Natural killer cell (primary cell): ENCODE data around the gene TACC2. TPM values are rescaled to one million over a fixed set of nuclear protein-coding genes. Genes with fewer than 3 reads are reported as not detected.
"Not testable (repeated sequence)": the region's sequence is repeated elsewhere in the genome, so short reads cannot be mapped to it uniquely, and the experiment has no call there.

Source experiments
- ATAC-seq, 3 donors: fragments of 150-1000 bp in 2 of 3; fragments of 200-7000 bp in 1 of 3; cut with Tn5 transposase; 1 replicate in 1 of 3; 2 replicates in 2 of 3; pipeline ENCODE4 v1.10.0; 2021; ENCODE audit warnings: mild to moderate bottlenecking in 2 of 3, moderate library complexity in 2 of 3
- DNase-seq, 2 donors: peaks; one replicate each; pipeline versions ENCODE4 v3.0.0 to v3.0.0-alpha.2; 2013 to 2021; ENCODE audit warnings: mixed read lengths in 1 of 2
- H3K27ac ChIP-seq: one replicate; pipeline ENCODE4 v1.5.1; 2013; ENCODE audit warnings: mild to moderate bottlenecking, low read length
- H3K27me3 ChIP-seq: one replicate; pipeline ENCODE4 v1.6.1; 2013; ENCODE audit warnings: low read length; ENCODE audit not compliant: control insufficient read depth, insufficient read depth
- H3K36me3 ChIP-seq: one replicate; pipeline ENCODE4 v1.6.1; 2013; ENCODE audit warnings: low read length; ENCODE audit not compliant: control insufficient read depth, insufficient read depth
- H3K4me1 ChIP-seq: one replicate; pipeline ENCODE4 v1.6.1; 2013; ENCODE audit warnings: low read length; ENCODE audit not compliant: control insufficient read depth, insufficient read depth
- H3K4me3 ChIP-seq: one replicate; pipeline ENCODE4 v1.5.1; 2013; ENCODE audit warnings: low read length
- H3K9me3 ChIP-seq: one replicate; pipeline ENCODE4 v1.6.1; 2013; ENCODE audit warnings: low read length; ENCODE audit not compliant: control insufficient read depth, insufficient read depth
- H3K27ac Mint-ChIP-seq, 2 donors: one replicate each; pipeline ENCODE4 v1.8.0; 2022; ENCODE audit warnings: mild to moderate bottlenecking in 2 of 2, mixed read lengths in 2 of 2, moderate library complexity in 1 of 2
- H3K27me3 Mint-ChIP-seq, 2 donors: one replicate each; pipeline ENCODE4 v1.8.0; 2022; ENCODE audit warnings: low read depth in 2 of 2, mixed read lengths in 2 of 2
- H3K36me3 Mint-ChIP-seq: one replicate; pipeline ENCODE4 v1.8.0; 2022; ENCODE audit warnings: mixed read lengths
- H3K4me1 Mint-ChIP-seq, 2 donors: one replicate each; pipeline ENCODE4 v1.8.0; 2022; ENCODE audit warnings: mixed read lengths in 2 of 2
- H3K4me3 Mint-ChIP-seq: one replicate; pipeline ENCODE4 v1.8.0; 2022; ENCODE audit warnings: mild to moderate bottlenecking, moderate library complexity, mixed read lengths
- H3K9me3 Mint-ChIP-seq, 2 donors: one replicate each; pipeline ENCODE4 v1.8.0; 2022; ENCODE audit warnings: mixed read lengths in 2 of 2
- WGBS: methylation state at CpG from one replicate; pipeline ENCODE4 v1.1.7; 2013; ENCODE audit warnings: missing lambda C conversion rate; ENCODE audit not compliant: insufficient coverage; 5-methylcytosine and 5-hydroxymethylcytosine counted together
- intact Hi-C: fragments of 100-400 bp; cut with micrococcal nuclease; formaldehyde crosslinking; loops from one replicate; pipeline ENCODE4 v1.14.2; 2022
- total RNA-seq, 4 donors: library from RNA; stranded (reverse); fragments of 120-200 nt in 1 of 4; gene quantifications; one replicate each; pipeline versions ENCODE4 v1.2.3 to v1.2.4, GENCODE V29; 2013 to 2022
- TF ChIP-seq, protein P1 (sequence below): fragments of 200-600 bp; IDR thresholded peaks from one replicate; pipeline ENCODE4 v1.8.0; 2022; ENCODE audit warnings: antibody characterized with exemption

TACC2 gene
- total RNA-seq, 3 donors from 2014 or later (not counting 1 experiment from before 2014, with no cell fraction given) = not detected

DNA sequence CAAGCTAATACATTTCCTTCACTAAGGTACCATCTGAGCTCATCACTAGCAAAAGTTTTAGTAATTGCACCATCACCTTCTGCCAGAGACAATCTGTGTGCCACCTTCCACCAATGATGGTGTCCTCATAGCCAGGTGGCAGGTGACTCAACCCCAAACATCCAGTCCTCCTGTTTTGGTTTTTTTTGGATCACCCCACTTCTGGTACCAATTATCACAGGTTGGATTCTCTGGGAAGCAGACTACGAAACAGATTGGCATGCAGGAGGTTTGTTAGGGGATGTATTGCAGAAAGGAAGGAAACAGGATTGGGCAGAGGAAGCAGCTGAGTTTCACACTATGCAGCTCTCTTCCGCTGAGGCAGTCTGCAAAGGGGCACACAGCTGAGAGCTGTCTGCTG lies 4.5 kb upstream of the TACC2 start:
- Mint-ChIP-seq H3K36me3 (peaks cover 15% of the 10 kb centered on the region), H3K27me3 (peaks cover 17 to 32% of the 10 kb centered on the region in 2 donors), H3K4me1 (no peaks in the 10 kb centered on the region), H3K27ac (no peak overlapping the region), H3K4me3 (no peak overlapping the region), H3K9me3 (peaks cover 3 to 8% of the 10 kb centered on the region in 2 donors)
- Histone ChIP-seq H3K27ac (no peak overlapping the region), H3K9me3 (peaks cover 11% of the 10 kb centered on the region), H3K4me3 (no peak overlapping the region), H3K36me3 (no peaks in the 10 kb centered on the region), H3K4me1 (no peaks in the 10 kb centered on the region), H3K27me3 (no peaks in the 10 kb centered on the region)
- intact Hi-C loops = no loop called here
- WGBS = 77% methylated on average over 2 of the region's 2 CpGs
- DNase-seq = no peak
- TF ChIP-seq, protein P1, sequence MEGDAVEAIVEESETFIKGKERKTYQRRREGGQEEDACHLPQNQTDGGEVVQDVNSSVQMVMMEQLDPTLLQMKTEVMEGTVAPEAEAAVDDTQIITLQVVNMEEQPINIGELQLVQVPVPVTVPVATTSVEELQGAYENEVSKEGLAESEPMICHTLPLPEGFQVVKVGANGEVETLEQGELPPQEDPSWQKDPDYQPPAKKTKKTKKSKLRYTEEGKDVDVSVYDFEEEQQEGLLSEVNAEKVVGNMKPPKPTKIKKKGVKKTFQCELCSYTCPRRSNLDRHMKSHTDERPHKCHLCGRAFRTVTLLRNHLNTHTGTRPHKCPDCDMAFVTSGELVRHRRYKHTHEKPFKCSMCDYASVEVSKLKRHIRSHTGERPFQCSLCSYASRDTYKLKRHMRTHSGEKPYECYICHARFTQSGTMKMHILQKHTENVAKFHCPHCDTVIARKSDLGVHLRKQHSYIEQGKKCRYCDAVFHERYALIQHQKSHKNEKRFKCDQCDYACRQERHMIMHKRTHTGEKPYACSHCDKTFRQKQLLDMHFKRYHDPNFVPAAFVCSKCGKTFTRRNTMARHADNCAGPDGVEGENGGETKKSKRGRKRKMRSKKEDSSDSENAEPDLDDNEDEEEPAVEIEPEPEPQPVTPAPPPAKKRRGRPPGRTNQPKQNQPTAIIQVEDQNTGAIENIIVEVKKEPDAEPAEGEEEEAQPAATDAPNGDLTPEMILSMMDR = no peak
- ATAC-seq = no peak

DNA sequence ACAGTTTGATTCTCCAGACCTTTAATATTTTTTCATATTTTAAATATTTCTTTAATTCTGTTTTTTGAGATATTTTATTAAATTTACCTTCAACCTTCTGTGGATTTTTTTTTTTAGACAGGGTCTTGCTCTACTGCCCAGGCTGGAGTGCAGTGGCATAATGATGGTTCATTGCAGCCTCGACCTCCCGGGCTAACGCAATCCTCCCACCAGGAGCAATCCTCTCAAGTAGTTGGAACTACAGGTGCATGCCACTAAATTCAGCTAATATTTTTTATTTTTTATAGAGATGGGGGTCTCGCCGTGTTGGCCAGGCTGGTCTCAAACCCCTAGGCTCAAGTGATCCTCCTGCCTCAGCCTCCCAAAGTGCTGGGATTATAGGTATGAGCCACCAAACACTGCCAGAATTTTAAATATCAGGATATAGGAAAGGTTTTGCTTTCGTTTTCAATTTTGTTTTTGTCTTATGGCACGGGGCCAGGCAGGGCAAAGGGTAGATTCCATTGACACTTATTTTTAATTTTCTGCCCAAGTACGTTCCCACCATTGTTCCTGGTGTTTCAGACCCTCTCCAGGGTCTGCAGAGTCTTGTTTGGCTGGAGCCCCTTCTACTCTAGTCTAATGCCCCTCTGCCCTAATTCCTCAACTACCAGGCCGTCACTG lies 1.2 kb downstream of the TACC2 start:
- intact Hi-C loops = no loop called here
- Histone ChIP-seq H3K4me3 (no peak overlapping the region), H3K9me3 (no peaks in the 10 kb centered on the region), H3K36me3 (no peaks in the 10 kb centered on the region), H3K27ac (no peak overlapping the region), H3K27me3 (no peaks in the 10 kb centered on the region), H3K4me1 (no peaks in the 10 kb centered on the region)
- TF ChIP-seq, protein P1 = no peak
- ATAC-seq (no peak), DNase-seq (no peak)
- peaks cover 15 to 21% of the 10 kb centered on the region in 2 donors for H3K27me3 Mint-ChIP-seq
- 81% methylated on average over 9 of the region's 9 CpGs for WGBS
- H3K4me1 Mint-ChIP-seq = no peaks in the 10 kb centered on the region
- H3K27ac Mint-ChIP-seq = no peak overlapping the region
- no peak overlapping the region for H3K4me3 Mint-ChIP-seq
- H3K36me3 Mint-ChIP-seq = peaks cover 2% of the 10 kb centered on the region
- H3K9me3 Mint-ChIP-seq = peaks cover 0 to 3% of the 10 kb centered on the region in 2 donors

DNA sequence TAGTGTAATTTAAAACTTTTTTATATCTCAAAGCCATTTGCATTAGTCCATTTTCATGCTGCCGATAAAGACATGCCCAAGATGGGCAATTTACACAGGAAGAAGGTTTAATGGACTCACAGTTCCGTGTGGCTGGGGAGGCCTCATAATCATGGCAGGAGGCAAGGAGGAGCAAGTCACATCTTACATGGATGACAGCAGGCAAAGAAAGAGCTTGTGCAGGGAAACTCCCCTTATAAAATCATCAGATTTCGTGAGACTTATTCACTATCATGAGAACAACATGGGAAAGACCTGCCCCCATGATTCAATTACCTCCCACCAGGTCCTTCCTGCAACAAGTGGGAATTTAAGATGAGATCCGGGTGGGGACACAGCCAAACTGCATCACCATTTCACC lies 2.8 kb downstream of the TACC2 start:
- H3K4me1 Mint-ChIP-seq, H3K4me3 ChIP-seq, H3K36me3 Mint-ChIP-seq, intact Hi-C loops, H3K27me3 ChIP-seq, H3K9me3 Mint-ChIP-seq, H3K27ac ChIP-seq, H3K4me3 Mint-ChIP-seq, H3K27ac Mint-ChIP-seq, H3K9me3 ChIP-seq, H3K4me1 ChIP-seq, DNase-seq, H3K36me3 ChIP-seq, ATAC-seq: not testable (repeated sequence)
- H3K27me3 Mint-ChIP-seq = peaks cover 13 to 24% of the 10 kb centered on the region in 2 donors
- 80% methylated on average over 3 of the region's 4 CpGs for WGBS

- Histone ChIP-seq H3K4me3 (no peak overlapping the region), H3K36me3 (no peaks in the 10 kb centered on the region), H3K4me1 (no peaks in the 10 kb centered on the region), H3K27ac (no peak overlapping the region), H3K9me3 (no peaks in the 10 kb centered on the region), H3K27me3 (no peaks in the 10 kb centered on the region)
- Mint-ChIP-seq H3K27ac (no peak overlapping the region), H3K4me1 (no peaks in the 10 kb centered on the region), H3K36me3 (no peaks in the 10 kb centered on the region), H3K27me3 (peaks cover 14 to 23% of the 10 kb centered on the region in 2 donors), H3K9me3 (no peaks in the 10 kb centered on the region), H3K4me3 (no peak overlapping the region)
- WGBS = 76% methylated on average over 8 of the region's 10 CpGs
- TF ChIP-seq, protein P1 = no peak
- ATAC-seq (no peak), DNase-seq (no peak)
- intact Hi-C loops = no loop called here
Measured at GRCh38 chr10:121994429-121994941, 5.5 kb downstream of the TACC2 start.
